NCI-H2107 treated with DMSO at 0.1 percent for 48 hours (cell line): ENCODE results near the gene GMPPA.

ENCODE experiments used
- DNase-seq: peaks from one replicate; lab custom pipeline; 2025; ENCODE audit not compliant: unreplicated experiment; lab: John Stamatoyannopoulos, UW

Gene GMPPA

DNA sequence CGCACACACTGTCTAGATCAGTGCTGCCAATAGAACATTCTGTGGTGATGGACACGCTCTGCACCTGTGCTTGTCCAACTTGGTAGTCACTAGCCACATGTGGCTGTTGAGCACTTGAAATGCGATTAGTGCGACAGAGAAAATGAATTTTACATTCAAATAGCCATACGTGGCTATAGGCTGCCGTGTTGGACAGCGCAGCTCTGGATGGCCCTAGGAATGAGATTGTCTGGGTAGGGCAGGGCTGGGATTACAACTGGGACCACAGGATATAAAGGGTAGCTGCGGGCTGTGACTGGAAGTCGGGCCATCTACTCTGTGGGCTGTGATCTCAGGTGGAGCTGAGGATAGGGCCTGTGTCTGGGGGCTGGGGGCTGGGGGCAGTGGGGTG lies 20.8 kb downstream of the GMPPA start:
- DNase-seq: no peak

DNA sequence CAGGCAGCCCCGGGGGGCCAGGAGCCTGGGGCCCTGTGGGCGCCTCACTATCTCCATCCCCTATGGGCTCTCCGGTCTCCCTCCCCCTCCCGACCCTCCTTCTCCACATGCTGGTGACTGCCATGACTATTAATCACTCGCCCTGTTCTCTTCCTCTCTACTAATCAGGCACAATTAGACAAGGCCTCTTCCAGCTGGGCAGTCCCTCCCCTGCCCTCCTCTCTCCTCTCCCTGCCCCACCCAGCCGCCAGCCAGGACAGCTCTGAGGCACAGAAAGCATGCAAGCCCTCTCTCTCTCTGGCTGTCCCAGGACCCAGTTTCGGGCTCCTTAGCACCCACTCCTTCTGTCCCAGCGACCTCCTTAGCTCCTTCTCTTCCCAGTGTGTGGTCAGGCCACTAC lies 21.4 kb downstream of the GMPPA start:
- no peak for DNase-seq

DNA sequence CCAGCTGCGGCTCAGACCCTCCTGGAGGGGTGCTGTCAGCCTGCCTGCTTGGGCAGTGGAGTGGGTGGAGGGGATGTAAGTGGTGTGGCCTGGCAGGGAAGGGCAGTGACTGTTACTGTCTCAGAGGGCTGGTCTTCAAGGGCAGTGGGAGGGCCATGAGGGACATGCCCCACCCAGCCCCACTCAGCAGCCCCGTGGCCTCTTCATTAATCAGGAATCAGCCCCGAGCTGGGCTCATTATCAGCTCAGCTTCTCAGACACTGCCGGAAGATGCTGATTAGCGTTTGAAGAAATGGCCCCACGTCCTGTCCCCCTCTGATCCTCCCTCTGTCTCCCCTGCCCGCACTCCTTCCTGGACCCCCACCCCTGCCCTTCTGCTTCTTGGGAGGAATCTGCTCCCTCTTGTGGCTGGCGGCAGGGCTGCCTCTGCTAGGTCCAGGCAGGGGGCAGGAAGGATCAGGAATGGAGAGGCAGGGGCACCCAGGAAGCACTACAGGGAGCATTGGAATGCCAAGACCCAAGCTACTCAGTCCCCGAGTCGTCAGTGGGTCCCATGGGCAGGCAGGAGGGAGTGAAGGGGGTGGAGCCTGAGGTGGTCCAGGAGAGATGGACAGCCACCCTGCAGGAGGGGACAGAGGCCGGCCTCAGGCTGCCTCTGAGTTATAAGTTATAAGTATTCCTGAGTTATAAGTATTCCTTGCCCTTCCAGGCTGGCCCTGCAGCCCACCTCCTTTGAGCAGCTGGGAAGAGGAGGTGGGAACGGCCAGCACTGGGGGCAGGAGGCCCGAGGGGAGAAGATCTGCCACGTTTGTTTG lies 22.6 kb downstream of the GMPPA start:
- no peak for DNase-seq

DNA sequence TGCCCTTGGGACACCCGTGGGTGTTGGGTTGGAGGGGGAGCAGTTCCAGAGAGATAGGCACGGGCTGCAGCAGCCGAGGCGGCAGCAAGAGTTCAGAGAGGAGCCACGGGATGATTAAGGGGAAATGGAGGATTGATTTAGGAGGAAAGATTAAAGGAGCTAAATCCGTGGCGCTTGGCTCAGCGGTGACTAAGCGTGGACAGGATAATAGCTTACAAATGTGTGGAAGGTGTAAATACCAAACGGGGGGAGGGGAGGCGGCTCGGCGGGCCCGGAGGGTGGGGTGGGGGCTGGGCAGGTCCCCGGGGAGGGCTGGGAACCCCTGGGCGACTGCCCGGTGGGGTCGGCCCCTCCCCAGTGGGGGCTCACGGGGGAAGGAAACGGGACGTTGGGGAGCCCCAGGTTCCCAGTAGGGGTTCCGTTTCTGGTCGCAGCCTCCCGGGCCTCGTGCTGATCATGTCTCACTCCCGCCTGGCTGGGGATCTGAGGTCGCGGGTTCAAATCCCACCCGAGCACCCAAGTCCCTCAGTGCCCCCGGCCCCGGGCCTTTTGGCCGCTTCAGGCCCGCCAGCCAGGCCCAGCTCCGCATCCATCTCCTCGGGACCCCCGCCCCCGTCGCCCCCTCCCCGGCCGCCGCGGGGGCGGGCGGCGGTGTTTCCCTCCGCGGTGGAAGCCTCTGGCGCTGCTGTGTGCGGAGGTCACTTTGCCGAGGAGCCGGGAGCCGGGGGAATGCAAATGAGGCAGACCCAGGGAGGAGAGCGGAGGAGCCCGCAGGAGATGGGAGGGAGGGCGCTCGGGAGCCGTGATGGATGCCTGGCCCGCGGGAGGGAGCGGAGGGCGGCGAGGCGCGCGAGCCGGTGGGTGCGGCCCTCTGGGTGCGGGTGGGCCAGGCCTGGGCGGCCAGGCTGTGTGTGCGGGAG lies 23.7 kb downstream of the GMPPA start:
- no peak for DNase-seq

DNA sequence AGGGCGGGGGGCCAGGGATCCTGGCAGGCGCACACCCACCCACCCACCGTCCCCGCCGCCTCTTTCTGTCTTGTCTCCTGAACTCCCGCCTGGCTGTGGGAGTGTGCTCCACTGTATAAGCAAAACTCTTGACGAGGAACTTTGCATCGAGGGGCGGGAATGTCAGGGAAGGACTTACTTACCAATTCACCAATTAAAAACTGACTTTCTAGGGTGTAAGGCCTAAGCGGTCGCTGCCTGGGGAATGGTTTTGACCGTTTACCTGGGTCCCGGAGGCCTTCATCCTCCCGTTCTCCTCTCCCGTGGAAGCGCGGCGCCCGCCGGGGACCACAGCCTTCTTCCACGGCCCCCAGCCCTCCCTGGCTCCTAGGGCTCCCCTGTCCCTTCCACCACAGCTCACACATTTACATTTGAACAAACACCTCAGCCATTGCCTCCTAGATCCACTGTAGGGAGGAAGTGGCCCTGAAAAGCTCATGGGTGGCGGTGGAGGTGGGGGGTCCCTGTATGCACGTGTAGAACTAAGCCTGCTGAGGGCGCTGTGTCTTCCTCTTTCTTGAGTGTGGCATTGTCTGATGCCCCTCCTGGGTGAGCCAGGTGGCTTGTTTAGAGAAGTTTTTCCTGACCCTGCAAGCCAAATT lies 24.5 kb downstream of the GMPPA start:
- DNase-seq: no peak

DNA sequence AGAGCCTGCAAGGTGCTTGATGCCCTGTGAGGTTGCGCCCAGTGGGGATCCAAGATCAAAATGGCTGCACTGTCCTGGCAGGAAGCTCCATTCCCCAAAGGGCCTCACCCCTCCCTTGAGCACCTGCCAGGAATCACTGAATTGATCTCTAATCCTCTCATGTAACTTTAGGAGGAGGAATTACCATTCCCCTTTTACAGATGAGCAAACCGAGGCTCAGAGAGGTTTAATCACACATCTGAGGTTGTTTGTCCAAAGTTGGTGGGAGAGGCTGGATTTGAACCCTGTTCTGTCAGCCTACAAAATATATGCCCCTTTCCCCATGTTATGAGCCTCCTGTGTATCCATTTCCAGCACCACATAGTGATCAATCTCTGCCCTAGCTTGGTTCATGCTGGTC lies 26.1 kb downstream of the GMPPA start:
- no peak for DNase-seq

DNA sequence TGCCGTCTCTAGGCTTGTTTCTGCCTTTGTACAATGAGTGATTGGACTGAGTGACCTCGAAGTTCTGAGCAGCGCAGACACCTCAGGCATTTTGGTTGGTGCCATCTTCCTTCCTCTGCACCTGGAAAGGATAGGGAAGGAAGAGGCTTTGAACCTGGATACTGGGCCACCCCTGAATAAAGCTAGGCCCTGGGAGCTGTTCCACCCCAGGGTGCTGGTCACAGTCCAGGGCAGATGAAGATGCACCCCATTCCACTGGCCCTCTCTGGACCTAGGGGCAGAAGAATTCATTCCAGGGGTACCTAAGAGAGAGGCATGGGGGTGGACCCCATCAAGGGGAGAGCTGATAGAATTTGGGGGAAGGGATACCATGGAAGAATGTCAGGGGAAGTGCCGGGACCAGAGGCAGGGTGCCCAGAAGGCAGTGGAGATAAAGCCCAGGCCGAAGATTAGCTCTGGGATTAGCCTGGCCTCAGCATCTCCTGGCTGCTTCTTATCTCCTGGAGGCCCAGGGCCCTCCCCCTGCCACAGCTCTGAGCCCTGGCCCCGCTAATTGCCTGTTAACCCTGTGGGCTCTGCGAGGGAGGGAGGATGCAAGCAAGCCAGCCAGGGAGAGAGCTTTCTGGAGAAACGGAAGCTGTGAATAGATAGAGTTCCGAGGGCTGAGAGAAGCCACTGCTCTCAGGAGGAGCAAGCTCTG lies 27.0 kb downstream of the GMPPA start:
- no peak for DNase-seq

DNA sequence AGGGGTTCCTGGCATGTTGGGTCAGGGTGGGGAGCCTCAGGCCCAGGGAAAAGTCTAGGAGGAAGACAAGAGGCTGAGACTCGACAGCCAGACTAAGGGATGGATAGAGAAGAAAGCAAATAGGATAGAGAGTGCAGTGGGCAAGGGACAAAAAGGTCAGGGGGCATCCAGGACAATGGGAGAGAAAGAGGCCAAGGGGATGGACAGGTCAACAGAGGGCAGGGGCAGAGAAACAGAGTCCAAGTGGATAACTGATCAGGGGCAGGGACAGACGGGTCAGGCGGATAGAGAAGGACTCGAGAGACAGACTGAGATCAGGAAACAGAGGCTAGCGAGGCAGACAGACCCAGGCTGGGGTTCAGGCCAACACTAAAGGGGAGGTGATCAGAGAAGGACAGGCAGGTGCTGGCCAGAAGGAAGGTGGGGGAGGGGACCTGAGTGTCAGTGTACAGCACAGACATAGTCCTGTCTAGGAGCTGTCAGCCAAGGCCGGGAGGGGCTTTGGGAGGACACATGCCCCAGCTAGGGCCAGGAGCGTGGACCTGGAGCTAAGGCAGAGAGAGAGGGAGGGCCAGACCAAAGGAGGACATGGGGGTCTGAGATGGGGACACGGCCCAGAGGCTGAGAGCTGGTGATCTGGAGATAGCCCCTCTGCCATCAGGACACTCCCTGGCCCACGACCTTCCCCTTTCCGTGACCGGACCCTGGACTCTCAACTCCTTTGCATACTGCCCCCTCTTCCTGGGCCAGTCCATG lies 27.8 kb downstream of the GMPPA start:
- DNase-seq: no peak

DNA sequence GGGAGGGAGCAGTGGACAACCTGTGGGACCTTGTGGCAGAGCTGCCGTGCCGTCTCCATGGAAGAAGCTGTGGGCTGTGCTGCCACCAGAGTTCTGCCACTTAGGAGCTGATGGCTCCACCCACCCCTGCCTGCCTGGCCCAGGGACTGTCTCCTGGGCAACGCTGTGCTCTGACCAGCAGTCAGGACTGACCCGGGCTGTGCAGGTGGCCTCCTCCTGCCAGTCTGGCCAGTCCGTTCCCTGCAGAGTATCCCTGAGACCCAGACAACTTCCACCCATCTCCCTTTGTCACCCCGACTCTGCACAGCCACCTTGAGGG lies 28.3 kb downstream of the GMPPA start:
- DNase-seq: no peak

DNA sequence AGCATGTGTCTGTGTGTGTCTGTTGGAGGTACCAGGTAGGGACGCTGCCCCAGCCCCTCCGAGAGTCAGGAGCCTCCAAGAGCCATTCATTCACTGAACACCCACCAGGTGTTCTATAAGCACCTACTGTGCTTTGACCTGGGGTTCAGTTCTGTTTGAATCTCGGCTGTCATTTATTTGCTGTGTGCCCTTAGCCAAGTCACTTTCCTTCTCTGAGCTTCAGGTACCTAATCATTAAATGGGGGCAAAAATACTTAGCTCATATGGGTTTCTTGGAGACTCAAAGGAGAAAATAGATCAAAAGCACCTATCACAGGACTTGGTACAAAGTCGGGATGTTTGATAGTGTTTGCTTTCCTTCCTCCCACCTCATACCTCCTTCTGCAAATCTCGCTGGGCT lies 28.8 kb downstream of the GMPPA start:
- no peak for DNase-seq

DNA sequence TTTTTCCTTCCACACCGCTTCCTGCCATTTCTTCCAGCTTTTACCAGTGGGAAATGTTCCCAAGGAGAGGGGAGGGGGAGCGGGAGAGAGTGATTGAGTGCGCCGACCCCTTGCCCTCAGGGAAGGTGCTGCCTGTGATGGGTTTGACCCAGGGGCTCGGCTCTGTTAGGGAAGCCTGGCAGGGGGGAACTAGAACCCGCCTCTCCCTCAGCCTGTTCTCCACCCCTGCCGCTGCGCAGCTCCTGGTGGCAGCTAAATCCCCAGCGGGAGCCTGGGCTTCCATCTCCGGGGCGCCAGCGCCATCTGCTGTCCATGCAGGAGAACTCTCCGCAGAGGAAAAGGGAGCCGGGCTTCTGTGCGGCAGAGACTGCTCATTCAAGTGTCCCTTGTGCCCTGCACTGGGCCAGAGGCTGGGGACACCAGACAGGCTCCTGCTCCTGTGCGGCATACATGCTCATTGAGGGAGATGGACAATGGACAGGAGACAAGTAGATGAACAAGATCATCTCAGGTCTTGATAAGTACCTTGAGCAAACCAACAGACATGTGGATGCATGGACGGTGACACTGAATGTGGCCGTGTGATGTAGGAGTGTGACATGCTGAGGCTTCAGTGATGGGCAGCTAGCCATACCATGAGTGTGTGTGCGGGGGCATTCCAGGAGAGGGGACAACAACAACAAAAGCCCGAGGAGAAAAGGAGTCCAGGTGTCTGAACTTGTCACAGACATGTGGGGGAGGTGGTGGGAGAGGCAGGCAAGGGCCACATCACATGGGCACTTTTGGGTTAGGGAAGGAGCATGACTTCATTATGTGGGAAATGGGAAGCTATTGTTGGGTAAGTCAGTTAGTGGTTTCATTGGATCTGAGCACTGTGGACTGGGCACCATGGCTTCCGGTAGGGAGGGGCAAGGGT lies 31.6 kb downstream of the GMPPA start:
- DNase-seq: peak; percentile 41

DNA sequence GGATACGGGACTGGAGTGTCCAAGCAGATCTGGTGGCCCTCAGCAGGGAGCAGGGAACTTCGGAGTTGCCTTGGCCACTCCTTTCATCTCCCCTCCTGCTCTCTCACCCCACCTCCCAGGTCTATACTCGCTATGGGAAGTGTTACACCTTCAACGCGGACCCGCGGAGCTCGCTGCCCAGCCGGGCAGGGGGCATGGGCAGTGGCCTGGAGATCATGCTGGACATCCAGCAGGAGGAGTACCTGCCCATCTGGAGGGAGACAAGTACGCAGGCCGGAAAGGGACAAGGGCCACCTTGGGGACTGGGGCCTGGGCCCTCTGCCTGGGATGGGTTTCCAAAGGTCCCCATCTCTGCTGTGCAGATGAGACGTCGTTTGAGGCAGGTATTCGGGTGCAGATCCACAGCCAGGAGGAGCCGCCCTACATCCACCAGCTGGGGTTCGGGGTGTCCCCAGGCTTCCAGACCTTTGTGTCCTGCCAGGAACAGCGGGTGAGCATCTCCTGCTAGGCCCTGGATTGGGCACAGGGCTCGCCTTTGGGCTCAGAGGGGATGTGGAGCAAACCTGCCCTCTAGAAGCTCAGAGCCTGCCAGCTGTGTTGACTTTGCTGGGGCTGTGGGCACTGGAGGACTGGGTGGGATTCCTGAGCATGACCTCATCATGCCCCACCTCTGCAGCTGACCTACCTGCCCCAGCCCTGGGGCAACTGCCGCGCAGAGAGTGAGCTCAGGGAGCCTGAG lies 33.1 kb downstream of the GMPPA start:
- DNase-seq: no peak

DNA sequence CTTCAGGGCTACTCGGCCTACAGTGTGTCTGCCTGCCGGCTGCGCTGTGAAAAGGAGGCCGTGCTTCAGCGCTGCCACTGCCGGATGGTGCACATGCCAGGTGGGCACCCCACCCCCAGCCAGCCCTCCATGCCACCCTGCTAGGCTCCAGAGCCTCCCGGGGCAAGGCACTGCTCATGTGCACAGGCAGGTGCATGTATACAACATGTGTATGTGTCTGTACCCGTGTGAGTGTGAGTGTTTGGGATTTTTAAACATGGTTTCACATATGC lies 33.6 kb downstream of the GMPPA start:
- DNase-seq: no peak

DNA sequence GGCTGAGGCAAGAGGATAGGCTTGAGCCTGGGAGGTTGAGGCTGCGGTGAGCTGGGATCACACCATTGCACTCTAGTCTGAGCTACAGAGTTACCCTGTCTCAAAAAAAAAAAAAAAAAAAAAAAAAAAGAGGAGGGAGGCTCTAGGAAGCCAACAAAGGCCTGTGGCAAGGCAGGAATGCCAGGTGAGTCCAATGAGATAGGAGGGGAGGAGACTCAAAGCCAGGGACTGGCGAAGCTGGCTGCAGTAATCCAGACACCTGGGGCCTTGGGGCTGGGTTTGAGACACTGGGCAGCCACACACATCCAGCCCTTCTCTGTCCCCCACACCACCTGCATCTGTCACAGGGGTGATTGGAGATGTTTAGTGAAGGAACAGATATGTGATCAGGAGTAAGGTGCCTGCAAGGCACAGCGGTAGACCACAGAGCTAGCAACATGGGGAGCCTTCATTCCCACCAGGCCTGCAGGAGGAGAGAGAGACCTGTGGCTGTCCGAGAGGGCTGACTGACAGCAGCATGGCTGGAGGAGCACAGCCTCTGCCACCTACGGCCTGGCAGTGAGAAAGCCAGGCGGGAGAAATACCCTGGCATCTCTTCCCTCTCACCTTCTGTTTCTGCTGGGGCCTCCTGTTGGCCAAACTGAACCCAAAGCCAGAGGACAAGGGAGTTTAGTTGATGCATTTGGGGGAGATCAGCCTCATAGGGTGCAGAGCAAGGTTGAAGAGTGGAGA lies 35.4 kb downstream of the GMPPA start:
- DNase-seq: peak; percentile 44

DNA sequence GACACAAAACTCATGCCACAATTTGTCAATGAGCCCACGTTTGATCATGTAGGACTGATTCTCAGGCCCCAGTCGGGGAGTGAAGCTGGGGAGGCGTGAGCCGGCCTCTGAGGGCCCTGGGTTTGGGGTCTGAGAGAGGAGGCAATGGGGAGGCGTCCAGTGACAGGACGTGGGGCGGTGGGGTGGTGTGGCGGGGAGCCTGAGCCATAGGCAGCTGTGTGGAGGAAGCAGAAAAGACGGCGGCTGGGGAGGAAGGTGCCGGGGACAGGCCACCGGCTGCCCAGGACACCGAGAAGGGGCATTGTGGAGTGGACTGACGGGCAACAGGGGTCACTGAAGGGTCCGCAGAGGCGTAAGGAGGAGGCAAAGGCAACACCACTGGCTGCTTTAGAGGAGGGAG lies 37.7 kb downstream of the GMPPA start:
- no peak for DNase-seq

DNA sequence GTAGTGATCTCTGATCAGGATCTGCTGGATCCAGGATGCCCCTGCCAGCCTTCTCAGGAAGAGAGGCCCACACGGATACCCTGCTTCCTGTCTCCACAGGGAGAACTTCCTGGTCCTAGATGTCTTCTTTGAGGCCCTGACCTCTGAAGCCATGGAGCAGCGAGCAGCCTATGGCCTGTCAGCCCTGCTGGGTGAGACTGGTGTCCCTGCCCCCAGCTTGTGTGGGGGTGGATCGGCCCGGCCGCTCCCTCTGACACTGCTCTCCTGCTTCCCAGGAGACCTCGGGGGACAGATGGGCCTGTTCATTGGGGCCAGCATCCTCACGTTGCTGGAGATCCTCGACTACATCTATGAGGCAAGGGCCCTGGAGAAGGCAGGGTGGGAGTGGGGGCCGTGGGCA lies 38.3 kb downstream of the GMPPA start:
- no peak for DNase-seq

DNA sequence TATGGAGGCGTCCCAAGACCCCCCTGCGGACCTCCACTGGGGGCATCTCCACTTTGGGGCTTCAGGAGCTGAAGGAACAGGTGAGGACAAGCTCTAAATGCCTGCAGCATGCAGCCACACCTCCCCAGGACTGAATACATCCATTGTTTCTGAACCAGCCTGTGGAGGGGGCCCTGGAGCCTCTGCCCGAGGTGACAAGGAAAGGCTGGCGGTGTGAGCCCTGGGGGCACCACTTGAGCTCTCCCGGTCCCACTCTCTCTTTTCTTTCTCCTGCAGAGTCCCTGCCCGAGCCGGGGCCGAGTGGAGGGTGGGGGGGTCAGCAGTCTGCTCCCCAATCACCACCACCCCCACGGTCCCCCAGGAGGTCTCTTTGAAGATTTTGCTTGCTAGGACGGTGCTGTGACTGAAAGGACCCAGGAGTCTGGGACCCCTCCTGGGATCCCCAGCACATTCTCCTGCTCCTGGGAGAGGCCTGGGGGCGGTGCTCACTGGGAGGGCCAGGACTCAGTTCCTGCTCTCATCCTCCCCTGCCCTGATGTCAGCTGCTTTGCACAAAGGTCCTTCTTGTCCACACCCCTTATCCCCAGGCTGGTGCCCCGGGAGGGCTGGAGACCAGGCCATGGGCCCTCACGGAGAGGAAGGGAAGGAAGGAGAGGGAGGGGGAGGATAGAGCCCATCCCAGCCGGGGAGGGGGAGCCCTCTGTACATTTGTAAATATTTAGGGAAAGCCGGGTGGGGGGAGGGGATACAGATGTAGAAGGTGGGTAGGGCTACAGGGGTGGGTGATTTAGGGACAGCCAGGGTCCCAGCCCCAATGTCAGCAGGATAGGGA lies 39.2 kb downstream of the GMPPA start:
- DNase-seq: no peak
